ENCODE data around the gene SLC6A18. TPM values are rescaled to one million over a fixed set of nuclear protein-coding genes. Genes with fewer than 3 reads are reported as not detected.
A peak's percentile ranks its signal among the peaks of the same experiment; 100 is the strongest.

Gene SLC6A18
- total RNA-seq, 1 donor = not detected

- no peak for TF ChIP-seq CTCF (IDR thresholded peaks at IDR 0.05; ENCODE audit: insufficient read depth, low read depth, low read length)
- no peak overlapping the region for H3K4me3 ChIP-seq (ENCODE audit: low read depth, low read length)
- peak; percentile 17 for DNase-seq (ENCODE audit: low read depth)
Observed at GRCh38 chr5:1246711-1247431, 21.7 kb downstream of the SLC6A18 start.

- no peak overlapping the region for H3K4me3 ChIP-seq (ENCODE audit: low read depth, low read length)
- TF ChIP-seq CTCF (IDR thresholded peaks at IDR 0.05; ENCODE audit: insufficient read depth, low read depth, low read length) = no peak
- DNase-seq (ENCODE audit: low read depth) = no peak
Observed at GRCh38 chr5:1247811-1248210, 22.6 kb downstream of the SLC6A18 start.

GRCh38 chr5:1249366-1250280 lies 24.4 kb downstream of the SLC6A18 start:
- no peak for DNase-seq (ENCODE audit: low read depth)
- TF ChIP-seq CTCF (IDR thresholded peaks at IDR 0.05; ENCODE audit: insufficient read depth, low read depth, low read length) = no peak
- H3K4me3 ChIP-seq (ENCODE audit: low read depth, low read length) = no peak overlapping the region

GRCh38 chr5:1251678-1252580 lies 26.7 kb downstream of the SLC6A18 start:
- no peak overlapping the region for H3K4me3 ChIP-seq (ENCODE audit: low read depth, low read length)
- no peak for TF ChIP-seq CTCF (IDR thresholded peaks at IDR 0.05; ENCODE audit: insufficient read depth, low read depth, low read length)
- no peak for DNase-seq (ENCODE audit: low read depth)

GRCh38 chr5:1252681-1253080 lies 27.5 kb downstream of the SLC6A18 start:
- no peak for TF ChIP-seq CTCF (IDR thresholded peaks at IDR 0.05; ENCODE audit: insufficient read depth, low read depth, low read length)
- H3K4me3 ChIP-seq (ENCODE audit: low read depth, low read length) = no peak overlapping the region
- no peak for DNase-seq (ENCODE audit: low read depth)

- H3K4me3 ChIP-seq (ENCODE audit: low read depth, low read length) = no peak overlapping the region
- no peak for DNase-seq (ENCODE audit: low read depth)
- no peak for TF ChIP-seq CTCF (IDR thresholded peaks at IDR 0.05; ENCODE audit: insufficient read depth, low read depth, low read length)
Observed at GRCh38 chr5:1253456-1254105, 28.4 kb downstream of the SLC6A18 start.
